Ishikawa (cell line): Measurements from ENCODE around the gene B4GALT2.

Source experiments
- CEBPB ChIP-seq: IDR thresholded peaks from 2 replicates; pipeline ENCODE4 v1.6.1; 2012
- CREB1 ChIP-seq: IDR thresholded peaks from 2 replicates; pipeline ENCODE4 v1.6.1; 2012; ENCODE audit warnings: low read depth
- EGR1 ChIP-seq: IDR thresholded peaks from 2 replicates; pipeline ENCODE4 v1.6.1; 2012
- EP300 ChIP-seq: IDR thresholded peaks from 2 replicates; pipeline ENCODE4 v1.6.1; 2012; ENCODE audit warnings: borderline replicate concordance
- FOXM1 ChIP-seq: IDR thresholded peaks from 2 replicates; pipeline ENCODE4 v1.6.1; 2012; ENCODE audit warnings: low read depth, borderline replicate concordance
- REST ChIP-seq: IDR thresholded peaks from 2 replicates; pipeline ENCODE4 v1.6.1; 2012; ENCODE audit warnings: low read depth, mild to moderate bottlenecking
- TAF1 ChIP-seq: IDR thresholded peaks from 2 replicates; pipeline ENCODE4 v1.6.1; 2012; ENCODE audit warnings: low read depth, mild to moderate bottlenecking
- YY1 ChIP-seq: IDR thresholded peaks from 2 replicates; pipeline ENCODE4 v1.6.1; 2012; ENCODE audit warnings: low read depth

GRCh38 chr1:44021581-44022321 is 42.7 kb downstream of the B4GALT2 start:
- TF ChIP-seq REST (no peak), YY1 (no peak), TAF1 (no peak), CEBPB (no peak), EP300 (no peak), CREB1 (no peak), EGR1 (no peak), FOXM1 (no peak)
